T-cell (primary cell): ENCODE measurements around the gene URB1. TPM values are rescaled to one million over a fixed set of nuclear protein-coding genes. Genes with fewer than 3 reads are reported as not detected.

Experiments used
- ATAC-seq, 4 experiments: fragments of 200-7000 bp in 3 of 4; fragments of 150-1000 bp in 1 of 4; cut with Tn5 transposase; replicated peaks in 1 of 4; 1 replicate in 3 of 4; 2 replicates in 1 of 4; pipeline ENCODE4 v1.10.0; 2021; ENCODE audit warnings: moderate library complexity in 3 of 4, mild to moderate bottlenecking in 2 of 4, moderate number of reproducible peaks in 1 of 4
- CTCF ChIA-PET, 2 donors: fragments of 300-600 bp; sonication (Branson Sonifier 250); formaldehyde crosslinking; loops; one replicate each; lab custom pipeline; 2022; ENCODE audit warnings: antibody characterized with exemption in 2 of 2; lab: Charles Lee
- POLR2A ChIA-PET, 2 donors: fragments of 300-600 bp; sonication (Branson Sonifier 250); formaldehyde crosslinking; loops; one replicate each; lab custom pipeline; 2022; ENCODE audit warnings: antibody characterized with exemption in 2 of 2; lab: Charles Lee
- DNase-seq, 35 experiments: peaks; one replicate each; pipeline versions ENCODE4 v3.0.0 to v3.0.0-alpha.2; 2013 to 2023
- H3K27ac ChIP-seq: one replicate; pipeline ENCODE4 v1.5.1; 2013; ENCODE audit warnings: low read length
- H3K27me3 ChIP-seq, 2 experiments: replicated peaks in 1 of 2; 1 replicate in 1 of 2; 2 replicates in 1 of 2; pipeline versions ENCODE4 v1.6.1 to v1.7.0; 2013; ENCODE audit warnings: low read length in 1 of 2, mixed read lengths in 1 of 2; ENCODE audit not compliant: control insufficient read depth in 2 of 2, insufficient read depth in 2 of 2; ENCODE audit errors: extremely low read depth in 1 of 2
- H3K36me3 ChIP-seq, 2 donors: 1 replicate in 1 of 2; 2 replicates in 1 of 2; pipeline versions ENCODE4 v1.6.1 to v1.7.0; 2013; ENCODE audit warnings: low read length in 1 of 2; ENCODE audit not compliant: control insufficient read depth in 2 of 2, insufficient read depth in 1 of 2; ENCODE audit errors: extremely low read depth in 1 of 2
- H3K4me1 ChIP-seq, 2 experiments: 1 replicate in 1 of 2; 2 replicates in 1 of 2; pipeline versions ENCODE4 v1.6.1 to v1.7.0; 2013; ENCODE audit warnings: low read length in 2 of 2, mixed read lengths in 1 of 2; ENCODE audit not compliant: insufficient read depth in 2 of 2, control insufficient read depth in 1 of 2; ENCODE audit errors: extremely low read depth in 1 of 2
- H3K4me3 ChIP-seq, 2 donors: 1 replicate in 1 of 2; 2 replicates in 1 of 2; pipeline versions ENCODE4 v1.5.1 to v1.7.0; 2013; ENCODE audit warnings: mild to moderate bottlenecking in 2 of 2, low read length in 1 of 2, moderate library complexity in 1 of 2; ENCODE audit not compliant: control insufficient read depth in 1 of 2; ENCODE audit errors: extremely low read depth in 1 of 2
- H3K9me3 ChIP-seq: 2 replicates; pipeline ENCODE4 v1.7.0; 2013
- H3K27ac Mint-ChIP-seq, 2 donors: one replicate each; pipeline ENCODE4 v1.8.0; 2020 to 2021; ENCODE audit warnings: mild to moderate bottlenecking in 2 of 2, mixed read lengths in 2 of 2
- H3K27me3 Mint-ChIP-seq, 2 donors: one replicate each; pipeline ENCODE4 v1.8.0; 2021 to 2022; ENCODE audit warnings: mixed read lengths in 2 of 2
- H3K36me3 Mint-ChIP-seq: one replicate; pipeline ENCODE4 v1.8.0; 2021; ENCODE audit warnings: mixed read lengths
- H3K4me1 Mint-ChIP-seq, 3 donors: one replicate each; pipeline ENCODE4 v1.8.0; 2020 to 2022; ENCODE audit warnings: mixed read lengths in 3 of 3, mild to moderate bottlenecking in 1 of 3
- H3K4me3 Mint-ChIP-seq, 3 donors: one replicate each; pipeline ENCODE4 v1.8.0; 2020 to 2022; ENCODE audit warnings: mild to moderate bottlenecking in 3 of 3, mixed read lengths in 3 of 3, moderate library complexity in 3 of 3
- H3K9me3 Mint-ChIP-seq, 3 donors: one replicate each; pipeline ENCODE4 v1.8.0; 2020 to 2022; ENCODE audit warnings: mixed read lengths in 3 of 3
- WGBS: methylation state at CpG from one replicate; pipeline ENCODE4 v1.1.5; 2013; ENCODE audit warnings: missing lambda C conversion rate; ENCODE audit not compliant: insufficient coverage; 5-methylcytosine and 5-hydroxymethylcytosine counted together
- total RNA-seq, 35 experiments: library from RNA in 6 of 35; stranded (reverse) in 6 of 35; fragments of 120-200 nt in 1 of 35; gene quantifications; one replicate each; pipeline versions ENCODE4 v1.2.1 to v1.2.4 and lab custom pipeline; 2013 to 2026

Gene URB1
- total RNA-seq, 5 donors from 2014 or later (not counting 1 experiment from before 2014, with no cell fraction given) = 13.4 to 20.2 (median 18.9) TPM

GRCh38 chr21:32335601-32336575, 56.9 kb downstream of the URB1 start:
- POLR2A ChIA-PET = no interaction called here
- Histone ChIP-seq H3K4me1 (no peaks in the 10 kb centered on the region), H3K9me3 (no peaks in the 10 kb centered on the region), H3K27ac (no peak overlapping the region), H3K27me3 (no peaks in the 10 kb centered on the region), H3K36me3 (peaks cover 30 to 81% of the 10 kb centered on the region in 2 donors), H3K4me3 (no peak overlapping the region)
- H3K36me3 Mint-ChIP-seq = peaks cover 83% of the 10 kb centered on the region
- 93% methylated on average over 23 of the region's 27 CpGs for WGBS
- CTCF ChIA-PET = interaction anchor here in 1 of 2 donors (0.7 kb wide), 1 partner anchor 12 kb away, joined by 6 read pairs; no protein-coding TSS in a partner anchor
- no peak overlapping the region for H3K27ac Mint-ChIP-seq
- H3K27me3 Mint-ChIP-seq = no peaks in the 10 kb centered on the region
- no peaks in the 10 kb centered on the region for H3K9me3 Mint-ChIP-seq
- H3K4me3 Mint-ChIP-seq = no peak overlapping the region
- H3K4me1 Mint-ChIP-seq = no peaks in the 10 kb centered on the region
- DNase-seq (no peak), ATAC-seq (no peak)

- Mint-ChIP-seq H3K27ac (no peak overlapping the region), H3K36me3 (peaks cover 86% of the 10 kb centered on the region), H3K9me3 (no peaks in the 10 kb centered on the region)
Measured at GRCh38 chr21:32334980-32335531, 57.8 kb downstream of the URB1 start.

GRCh38 chr21:32333953-32334673, 58.7 kb downstream of the URB1 start:
- Mint-ChIP-seq H3K4me1 (no peaks in the 10 kb centered on the region), H3K27ac (no peak overlapping the region), H3K36me3 (peaks cover 89% of the 10 kb centered on the region), H3K4me3 (no peak overlapping the region), H3K27me3 (no peaks in the 10 kb centered on the region), H3K9me3 (no peaks in the 10 kb centered on the region)
- ChIA-PET CTCF (no interaction called here), POLR2A (no interaction called here)
- no peaks in the 10 kb centered on the region for H3K9me3 ChIP-seq
- 97% methylated on average over 11 of the region's 19 CpGs for WGBS
- DNase-seq (peak in 1 of 35 experiments; percentile 17), ATAC-seq (no peak)
- H3K4me3 ChIP-seq = no peak overlapping the region
- no peaks in the 10 kb centered on the region for H3K27me3 ChIP-seq
- no peaks in the 10 kb centered on the region for H3K4me1 ChIP-seq
- no peak overlapping the region for H3K27ac ChIP-seq
- H3K36me3 ChIP-seq = peaks cover 33 to 76% of the 10 kb centered on the region in 2 donors

More at GRCh38 chr21:32334980-32335531, 57.8 kb downstream of the URB1 start:
- ATAC-seq (no peak), DNase-seq (no peak)
- Mint-ChIP-seq H3K4me1 (no peaks in the 10 kb centered on the region), H3K27me3 (no peaks in the 10 kb centered on the region), H3K4me3 (no peak overlapping the region)
- no peaks in the 10 kb centered on the region for H3K27me3 ChIP-seq
- no peak overlapping the region for H3K27ac ChIP-seq
- 96% methylated on average over 12 of the region's 12 CpGs for WGBS
- ChIA-PET CTCF (no interaction called here), POLR2A (no interaction called here)
- H3K9me3 ChIP-seq = no peaks in the 10 kb centered on the region
- H3K36me3 ChIP-seq = peaks cover 30 to 78% of the 10 kb centered on the region in 2 donors
- H3K4me1 ChIP-seq = no peaks in the 10 kb centered on the region
- H3K4me3 ChIP-seq = no peak overlapping the region

- WGBS = 83% methylated on average over 1 of the region's 1 CpG
- no peaks in the 10 kb centered on the region for H3K27me3 Mint-ChIP-seq
- H3K36me3 ChIP-seq = peaks cover 28 to 65% of the 10 kb centered on the region in 2 donors
- no peaks in the 10 kb centered on the region for H3K9me3 Mint-ChIP-seq
- ChIA-PET POLR2A (no interaction called here), CTCF (no interaction called here)
- H3K4me1 Mint-ChIP-seq = no peaks in the 10 kb centered on the region
- DNase-seq (no peak), ATAC-seq (no peak)
- peaks cover 92% of the 10 kb centered on the region for H3K36me3 Mint-ChIP-seq
- no peaks in the 10 kb centered on the region for H3K4me1 ChIP-seq
- no peak overlapping the region for H3K4me3 ChIP-seq
- no peak overlapping the region for H3K27ac ChIP-seq
- no peaks in the 10 kb centered on the region for H3K9me3 ChIP-seq
- H3K27me3 ChIP-seq = no peaks in the 10 kb centered on the region
- no peak overlapping the region for H3K27ac Mint-ChIP-seq
- H3K4me3 Mint-ChIP-seq = no peak overlapping the region
Measured at GRCh38 chr21:32332463-32332951, 60.3 kb downstream of the URB1 start.

GRCh38 chr21:32331444-32332305, 61.1 kb downstream of the URB1 start:
- no peaks in the 10 kb centered on the region for H3K9me3 ChIP-seq
- no peaks in the 10 kb centered on the region for H3K27me3 ChIP-seq
- no peaks in the 10 kb centered on the region for H3K4me1 Mint-ChIP-seq
- ChIA-PET CTCF (no interaction called here), POLR2A (no interaction called here)
- H3K9me3 Mint-ChIP-seq = no peaks in the 10 kb centered on the region
- H3K27ac ChIP-seq = no peak overlapping the region
- 95% methylated on average over 2 of the region's 9 CpGs for WGBS
- peaks cover 23 to 59% of the 10 kb centered on the region in 2 donors for H3K36me3 ChIP-seq
- no peaks in the 10 kb centered on the region for H3K4me1 ChIP-seq
- DNase-seq = peak in 1 of 35 experiments; percentile 5
- H3K27me3 Mint-ChIP-seq = no peaks in the 10 kb centered on the region
- no peak overlapping the region for H3K27ac Mint-ChIP-seq
- no peak for ATAC-seq
- peaks cover 96% of the 10 kb centered on the region for H3K36me3 Mint-ChIP-seq
- H3K4me3 Mint-ChIP-seq = no peak overlapping the region
- no peak overlapping the region for H3K4me3 ChIP-seq
